GM21825 (cell line): ENCODE results near the gene ROBO1.
"Not testable (repeated sequence)": the region's sequence is repeated elsewhere in the genome, so short reads cannot be mapped to it uniquely, and the experiment has no call there.

Experiments used
- ATAC-seq: cut with Tn5 transposase; IDR thresholded peaks from one replicate; pipeline ENCODE4 v1.9.1; 2021; ENCODE audit warnings: mild to moderate bottlenecking, moderate library complexity; ENCODE audit not compliant: unreplicated experiment

Gene ROBO1

GRCh38 chr3:79325833-79326383, 441.9 kb downstream of the ROBO1 start:
- ATAC-seq, result not testable (repeated sequence)

- ATAC-seq, result no peak
These were observed 450.0 kb downstream of the ROBO1 start for GRCh38 chr3:79317551-79318518.

GRCh38 chr3:79314962-79315361, 452.8 kb downstream of the ROBO1 start:
- ATAC-seq, result no peak

GRCh38 chr3:79314544-79314943, 453.3 kb downstream of the ROBO1 start:
- no peak for ATAC-seq

GRCh38 chr3:79310016-79310415, 457.8 kb downstream of the ROBO1 start:
- ATAC-seq, result no peak

- ATAC-seq, result no peak
These were observed 460.7 kb downstream of the ROBO1 start for GRCh38 chr3:79306934-79307570.

GRCh38 chr3:79299949-79300635, 467.7 kb downstream of the ROBO1 start:
- ATAC-seq, result not testable (repeated sequence)

- ATAC-seq, result no peak
These were observed 470.4 kb downstream of the ROBO1 start for GRCh38 chr3:79297245-79297960.

- no peak for ATAC-seq
These were observed 480.9 kb downstream of the ROBO1 start for GRCh38 chr3:79286882-79287281.

GRCh38 chr3:79285871-79286270, 481.9 kb downstream of the ROBO1 start:
- ATAC-seq, result no peak

- ATAC-seq, result no peak
These were observed 482.4 kb downstream of the ROBO1 start for GRCh38 chr3:79285380-79285779.

- no peak for ATAC-seq
These were observed 483.0 kb downstream of the ROBO1 start for GRCh38 chr3:79284781-79285180.

GRCh38 chr3:79278681-79279080, 489.1 kb downstream of the ROBO1 start:
- ATAC-seq, result no peak

- no peak for ATAC-seq
These were observed 499.4 kb downstream of the ROBO1 start for GRCh38 chr3:79268422-79268821.

GRCh38 chr3:79264892-79265291, 502.9 kb downstream of the ROBO1 start:
- no peak for ATAC-seq

- no peak for ATAC-seq
These were observed 504.4 kb downstream of the ROBO1 start for GRCh38 chr3:79263423-79263822.

GRCh38 chr3:79258479-79258878, 509.3 kb downstream of the ROBO1 start:
- no peak for ATAC-seq

GRCh38 chr3:79257791-79258190, 510.0 kb downstream of the ROBO1 start:
- no peak for ATAC-seq

- no peak for ATAC-seq
These were observed 512.1 kb downstream of the ROBO1 start for GRCh38 chr3:79255702-79256101.

GRCh38 chr3:79255292-79255691, 512.5 kb downstream of the ROBO1 start:
- no peak for ATAC-seq

- ATAC-seq, result no peak
These were observed 514.1 kb downstream of the ROBO1 start for GRCh38 chr3:79253704-79254103.
